Vagina (tissue), 2 donors: Measurements from ENCODE around the gene PUS10. TPM values are rescaled to one million over a fixed set of nuclear protein-coding genes. Genes with fewer than 3 reads are reported as not detected.
A peak's percentile ranks its signal among the peaks of the same experiment; 100 is the strongest.

Source experiments
- DNase-seq, 2 donors: peaks; one replicate each; pipeline ENCODE4 v3.0.0-alpha.2; 2017; ENCODE audit errors: extremely low spot score in 2 of 2
- H3K27ac ChIP-seq: fragments of 200-600 bp; sonication (generic); one replicate; pipeline ENCODE4 v1.5.1; 2019
- H3K27me3 ChIP-seq: fragments of 200-600 bp; sonication (generic); one replicate; pipeline ENCODE4 v1.5.1; 2019
- H3K36me3 ChIP-seq, 2 donors: fragments of 200-600 bp; sonication (generic); one replicate each; pipeline ENCODE4 v1.5.1; 2017 to 2019
- H3K4me1 ChIP-seq: fragments of 200-600 bp; sonication (generic); one replicate; pipeline ENCODE4 v1.5.1; 2019
- H3K4me3 ChIP-seq, 2 donors: fragments of 200-600 bp; sonication (generic); 1 replicate in 1 of 2; 2 replicates in 1 of 2; pipeline ENCODE4 v1.5.1; 2016 to 2019
- H3K9me3 ChIP-seq: fragments of 200-600 bp; sonication (generic); one replicate; pipeline ENCODE4 v1.5.1; 2019
- POLR2A ChIP-seq, 2 donors: fragments of 450-650 bp; IDR thresholded peaks; one replicate each; pipeline ENCODE4 v1.6.1; 2017; ENCODE audit warnings: antibody characterized with exemption in 2 of 2, mild to moderate bottlenecking in 2 of 2, moderate library complexity in 2 of 2
- POLR2AphosphoS5 ChIP-seq, 2 donors: sonication (generic); formaldehyde crosslinking; IDR thresholded peaks; one replicate each; pipeline ENCODE4 v1.9.0; 2017; ENCODE audit warnings: antibody characterized with exemption in 2 of 2, mild to moderate bottlenecking in 2 of 2, low read depth in 1 of 2; ENCODE audit not compliant: insufficient read depth in 1 of 2
- intact Hi-C: fragments of 100-400 bp; cut with DNase I; formaldehyde crosslinking; loops from one replicate; pipeline ENCODE4 v1.15.1; 2023
- total RNA-seq: library from RNA; depleted of rRNA; stranded (reverse); fragments of >200 nt; gene quantifications from one replicate; pipeline ENCODE4 v1.2.3, GENCODE V29; 2016
- TF ChIP-seq, protein P1 (sequence below), 3 experiments: fragments of 450-650 bp in 2 of 3; fragments of 200-600 bp in 1 of 3; sonication (generic) in 1 of 3; IDR thresholded peaks; one replicate each; pipeline ENCODE4 v1.5.1; 2017 to 2019; ENCODE audit warnings: antibody characterized with exemption in 3 of 3, mild to moderate bottlenecking in 2 of 3, moderate library complexity in 2 of 3

PUS10 gene
- total RNA-seq, 1 donor from 2014 or later: 3.2 TPM

DNA sequence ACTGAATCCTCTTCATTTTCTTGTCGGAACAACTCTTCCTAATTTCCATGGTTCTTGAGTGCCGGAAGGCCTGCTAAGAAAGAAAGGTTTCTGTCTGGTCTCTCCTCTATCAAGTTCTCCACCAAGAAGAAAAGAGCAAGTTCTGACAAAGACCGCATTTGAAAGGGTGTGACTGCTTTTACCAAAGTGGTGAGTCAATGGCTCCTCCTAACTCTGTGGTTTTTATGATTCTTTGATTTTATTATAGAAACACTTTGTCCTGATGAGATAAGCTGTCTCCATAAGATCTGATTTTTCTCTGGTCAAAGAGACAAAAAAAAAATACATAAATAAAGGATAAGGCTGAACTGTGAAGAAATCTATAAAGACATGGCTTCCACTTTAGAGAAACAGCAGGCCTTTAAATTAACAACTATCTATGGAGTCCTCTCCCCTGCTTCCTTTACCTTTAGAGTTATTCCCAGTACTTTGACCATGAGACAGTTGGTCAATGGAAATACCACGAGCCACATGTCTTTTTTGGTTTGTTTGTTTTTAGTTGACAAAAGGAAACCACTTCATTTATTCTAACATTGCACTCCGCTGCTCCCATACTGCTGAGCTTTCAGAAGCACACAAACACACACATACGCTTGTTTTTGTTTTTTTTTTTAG lies 69.0 kb downstream of the PUS10 start:
- no peaks in the 10 kb centered on the region for H3K27me3 ChIP-seq
- H3K9me3 ChIP-seq: no peaks in the 10 kb centered on the region
- intact Hi-C loops: no loop called here
- H3K4me3 ChIP-seq: no peak overlapping the region
- no peaks in the 10 kb centered on the region for H3K36me3 ChIP-seq
- peak overlapping the region; percentile 42 for H3K27ac ChIP-seq
- no peak for DNase-seq
- TF ChIP-seq POLR2A (IDR thresholded peaks at IDR 0.05) (no peak), POLR2AphosphoS5 (IDR thresholded peaks at IDR 0.05; ENCODE audit: insufficient read depth in 1 of 2, low read depth in 1 of 2) (peak in 1 of 2 donors; percentile 83)
- H3K4me1 ChIP-seq: peaks cover 4% of the 10 kb centered on the region

DNA sequence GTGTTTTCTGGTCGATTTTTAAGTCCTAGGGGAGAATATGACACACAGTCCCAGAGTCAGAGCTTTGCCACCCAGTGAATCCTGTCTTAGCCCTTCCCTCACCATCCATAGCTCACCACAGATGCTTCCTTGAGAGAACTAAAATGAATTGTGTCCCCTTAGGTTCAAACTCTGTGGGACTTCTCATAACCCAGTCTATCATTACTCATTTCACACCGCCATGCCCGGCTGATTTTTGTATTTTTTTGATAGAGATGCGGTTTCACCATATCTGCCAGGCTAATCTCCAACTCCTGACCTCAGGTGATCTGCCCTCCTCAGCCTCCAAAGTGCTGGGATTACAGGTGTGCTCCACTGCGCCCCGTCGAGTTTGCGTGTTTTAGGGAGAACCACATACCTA lies 69.9 kb downstream of the PUS10 start:
- no peaks in the 10 kb centered on the region for H3K36me3 ChIP-seq
- H3K27ac ChIP-seq: peak overlapping the region; percentile 42
- H3K27me3 ChIP-seq: no peaks in the 10 kb centered on the region
- H3K4me3 ChIP-seq: no peak overlapping the region
- no peak for TF ChIP-seq POLR2AphosphoS5 (IDR thresholded peaks at IDR 0.05; ENCODE audit: insufficient read depth in 1 of 2, low read depth in 1 of 2)
- H3K4me1 ChIP-seq: peaks cover 4% of the 10 kb centered on the region
- DNase-seq: no peak
- intact Hi-C loops: no loop called here
- no peaks in the 10 kb centered on the region for H3K9me3 ChIP-seq

DNA sequence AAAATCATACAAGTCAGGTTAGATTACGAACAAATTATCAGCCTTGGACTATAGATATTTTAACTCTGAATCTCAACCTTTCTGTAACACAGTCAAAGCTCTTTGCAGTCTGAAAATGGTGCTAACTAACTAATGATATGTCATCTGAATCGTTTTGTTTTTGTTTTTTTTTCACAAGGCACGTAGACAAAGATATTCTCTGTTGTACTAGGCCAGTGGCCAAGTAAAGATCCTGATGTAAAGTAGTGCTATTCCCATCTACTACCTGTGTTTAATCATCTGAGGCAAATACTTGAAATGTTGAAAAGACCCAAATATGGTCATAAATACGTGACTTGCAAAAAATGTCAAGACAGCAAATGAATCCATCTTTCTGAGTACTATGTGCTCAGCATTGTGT lies 71.0 kb downstream of the PUS10 start:
- no peak overlapping the region for H3K4me3 ChIP-seq
- intact Hi-C loops: no loop called here
- no peak for DNase-seq

DNA sequence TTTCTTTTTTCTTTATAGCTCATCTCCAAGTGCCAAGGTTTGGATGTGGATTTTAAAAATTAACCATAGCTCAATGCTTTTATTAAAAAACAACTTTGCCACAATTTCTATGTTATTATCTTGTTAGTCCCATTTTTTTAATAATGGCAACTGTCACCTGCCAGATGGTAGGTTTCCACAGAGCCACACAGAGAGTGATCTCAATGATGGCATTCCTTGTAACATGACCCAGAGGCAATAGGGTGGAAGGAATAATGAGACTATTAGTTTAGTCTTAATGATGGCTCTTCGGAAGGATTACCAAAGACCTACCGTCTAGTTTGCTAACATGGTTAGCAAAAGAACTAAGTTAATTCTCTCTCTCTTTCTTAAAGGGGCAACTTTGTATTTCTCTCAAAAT lies 72.7 kb downstream of the PUS10 start:
- H3K27ac ChIP-seq: no peak overlapping the region
- H3K36me3 ChIP-seq: no peaks in the 10 kb centered on the region
- H3K27me3 ChIP-seq: no peaks in the 10 kb centered on the region
- TF ChIP-seq, protein P1, sequence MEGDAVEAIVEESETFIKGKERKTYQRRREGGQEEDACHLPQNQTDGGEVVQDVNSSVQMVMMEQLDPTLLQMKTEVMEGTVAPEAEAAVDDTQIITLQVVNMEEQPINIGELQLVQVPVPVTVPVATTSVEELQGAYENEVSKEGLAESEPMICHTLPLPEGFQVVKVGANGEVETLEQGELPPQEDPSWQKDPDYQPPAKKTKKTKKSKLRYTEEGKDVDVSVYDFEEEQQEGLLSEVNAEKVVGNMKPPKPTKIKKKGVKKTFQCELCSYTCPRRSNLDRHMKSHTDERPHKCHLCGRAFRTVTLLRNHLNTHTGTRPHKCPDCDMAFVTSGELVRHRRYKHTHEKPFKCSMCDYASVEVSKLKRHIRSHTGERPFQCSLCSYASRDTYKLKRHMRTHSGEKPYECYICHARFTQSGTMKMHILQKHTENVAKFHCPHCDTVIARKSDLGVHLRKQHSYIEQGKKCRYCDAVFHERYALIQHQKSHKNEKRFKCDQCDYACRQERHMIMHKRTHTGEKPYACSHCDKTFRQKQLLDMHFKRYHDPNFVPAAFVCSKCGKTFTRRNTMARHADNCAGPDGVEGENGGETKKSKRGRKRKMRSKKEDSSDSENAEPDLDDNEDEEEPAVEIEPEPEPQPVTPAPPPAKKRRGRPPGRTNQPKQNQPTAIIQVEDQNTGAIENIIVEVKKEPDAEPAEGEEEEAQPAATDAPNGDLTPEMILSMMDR (IDR thresholded peaks at IDR 0.05): no peak
- no peak for TF ChIP-seq POLR2A (IDR thresholded peaks at IDR 0.05)
- DNase-seq: no peak
- H3K9me3 ChIP-seq: no peaks in the 10 kb centered on the region
- intact Hi-C loops: no loop called here
- H3K4me1 ChIP-seq: peaks cover 4% of the 10 kb centered on the region
- no peak overlapping the region for H3K4me3 ChIP-seq

More for the DNA sequence above, 71.0 kb downstream of the PUS10 start:
- no peaks in the 10 kb centered on the region for H3K27me3 ChIP-seq
- H3K9me3 ChIP-seq: no peaks in the 10 kb centered on the region
- H3K4me1 ChIP-seq: peaks cover 4% of the 10 kb centered on the region
- H3K36me3 ChIP-seq: no peaks in the 10 kb centered on the region
- TF ChIP-seq POLR2A (IDR thresholded peaks at IDR 0.05): no peak
- TF ChIP-seq POLR2AphosphoS5 (IDR thresholded peaks at IDR 0.05; ENCODE audit: insufficient read depth in 1 of 2, low read depth in 1 of 2): no peak
- TF ChIP-seq, protein P1 (IDR thresholded peaks at IDR 0.05): no peak
- H3K27ac ChIP-seq: no peak overlapping the region

DNA sequence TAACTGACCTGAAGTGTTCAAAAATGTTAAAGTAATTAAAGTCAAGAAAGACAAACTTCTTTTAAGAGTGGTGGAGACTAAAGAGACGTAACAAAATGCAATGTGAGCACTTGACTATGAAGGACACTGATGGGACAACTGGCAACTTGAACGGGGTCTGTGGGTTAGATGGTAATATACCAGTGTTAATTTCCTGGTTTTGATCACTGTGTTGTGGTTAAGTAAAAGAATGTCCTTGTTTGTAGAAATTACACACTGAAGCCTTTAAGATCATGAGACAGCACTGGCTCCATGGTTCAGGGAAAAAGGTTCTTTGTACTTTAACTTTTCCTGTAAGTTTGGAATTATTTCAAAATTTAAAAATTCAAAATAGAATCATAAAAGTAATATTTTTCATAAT lies 78.4 kb downstream of the PUS10 start:
- Histone ChIP-seq H3K36me3 (no peaks in the 10 kb centered on the region), H3K27ac (no peak overlapping the region), H3K4me1 (peaks cover 3% of the 10 kb centered on the region), H3K9me3 (no peaks in the 10 kb centered on the region), H3K27me3 (no peaks in the 10 kb centered on the region), H3K4me3 (no peak overlapping the region)
- intact Hi-C loops: no loop called here
- no peak for DNase-seq
- no peak for TF ChIP-seq POLR2A (IDR thresholded peaks at IDR 0.05)
- no peak for TF ChIP-seq POLR2AphosphoS5 (IDR thresholded peaks at IDR 0.05; ENCODE audit: insufficient read depth in 1 of 2, low read depth in 1 of 2)
- TF ChIP-seq, protein P1 (IDR thresholded peaks at IDR 0.05): no peak

DNA sequence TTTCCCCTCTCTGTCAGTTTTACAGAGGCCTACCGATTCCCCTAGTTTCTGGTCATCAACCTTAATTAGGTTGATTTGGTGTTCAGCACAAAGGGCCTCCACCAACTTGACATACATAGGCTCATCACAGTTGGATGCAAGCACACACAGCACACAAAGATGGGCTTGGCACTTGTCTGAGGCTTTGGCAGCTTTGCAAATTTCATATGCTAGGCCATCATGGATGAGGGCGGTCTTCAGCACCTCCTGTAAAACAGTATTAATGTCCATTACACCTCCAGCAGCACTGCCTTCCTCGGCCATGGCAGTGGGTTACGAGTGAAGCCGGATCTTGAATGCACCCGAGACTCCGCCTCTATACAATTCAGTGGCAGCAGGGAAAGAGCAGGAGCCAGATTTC lies 79.8 kb downstream of the PUS10 start:
- no peaks in the 10 kb centered on the region for H3K27me3 ChIP-seq
- intact Hi-C loops: no loop called here

More for the DNA sequence above, 79.8 kb downstream of the PUS10 start:
- Histone ChIP-seq H3K27ac (no peak overlapping the region), H3K4me3 (no peak overlapping the region), H3K9me3 (no peaks in the 10 kb centered on the region), H3K4me1 (peaks cover 7% of the 10 kb centered on the region), H3K36me3 (no peaks in the 10 kb centered on the region)
- DNase-seq: no peak
- TF ChIP-seq POLR2A (IDR thresholded peaks at IDR 0.05) (no peak), POLR2AphosphoS5 (IDR thresholded peaks at IDR 0.05; ENCODE audit: insufficient read depth in 1 of 2, low read depth in 1 of 2) (no peak)
- TF ChIP-seq, protein P1 (IDR thresholded peaks at IDR 0.05): no peak
